GM12873 (cell line): ENCODE measurements around the gene APH1B.

Experiments used
- CTCF ChIP-seq: IDR thresholded peaks from 2 replicates; pipeline ENCODE4 v1.5.1; 2012; ENCODE audit warnings: low read depth, mild to moderate bottlenecking, moderate library complexity, low read length, control low read depth; ENCODE audit not compliant: insufficient read depth; ENCODE audit errors: missing control alignments

The APH1B gene

GRCh38 chr15:63354821-63355650 is 77.6 kb downstream of the APH1B start:
- TF ChIP-seq CTCF = no peak

- no peak for TF ChIP-seq CTCF
These were observed 79.7 kb downstream of the APH1B start for GRCh38 chr15:63357061-63357460.

GRCh38 chr15:63357731-63358130 is 80.3 kb downstream of the APH1B start:
- TF ChIP-seq CTCF = no peak

GRCh38 chr15:63358241-63359029 is 81.0 kb downstream of the APH1B start:
- TF ChIP-seq CTCF = no peak
